Endothelial cell of umbilical vein (primary cell): ENCODE results near the gene AJAP1. TPM values are rescaled to one million over a fixed set of nuclear protein-coding genes. Genes with fewer than 3 reads are reported as not detected.

ENCODE experiments used
- BruUV-seq: library from RNA; stranded (reverse); fragments of 400-500 nt; replicated peaks from 2 replicates; lab custom pipeline; 2021; lab: Mats Ljungman, UMichigan
- CTCF ChIA-PET: fragments of 300-600, 350-600 bp; sonication (Branson Sonifier 250); formaldehyde crosslinking; loops from one replicate; lab custom pipeline; 2021; ENCODE audit warnings: antibody characterized with exemption, inconsistent platforms; lab: Charles Lee
- POLR2A ChIA-PET: fragments of 300-600, 350-600 bp; sonication (Branson Sonifier 250); formaldehyde crosslinking; loops from one replicate; lab custom pipeline; 2021; ENCODE audit warnings: antibody characterized with exemption, inconsistent platforms; lab: Charles Lee
- DNase-seq: peaks from one replicate; pipeline ENCODE4 v3.0.0-alpha.2; 2011; ENCODE audit warnings: low read depth, low spot score
- FAIRE-seq: peaks from 2 replicates; lab custom pipeline; 2011; peaks lifted over from hg19 to GRCh38; lab: Jason Lieb, UNC
- H2AFZ ChIP-seq: 2 replicates; pipeline ENCODE4 v1.6.0; 2012; ENCODE audit warnings: low read depth, low read length, control low read depth, inconsistent platforms
- H3K27ac ChIP-seq: 2 replicates; pipeline ENCODE4 v1.5.1; 2011; ENCODE audit warnings: low read depth, mild to moderate bottlenecking, control low read depth, low read length, moderate library complexity; ENCODE audit not compliant: insufficient read depth
- H3K27me3 ChIP-seq, 2 experiments: 2 replicates each; pipeline versions ENCODE4 v1.6.0 to v1.6.1; 2011; ENCODE audit warnings: low read length in 2 of 2, mixed read lengths in 1 of 2; ENCODE audit not compliant: control insufficient read depth in 2 of 2, insufficient read depth in 2 of 2
- H3K36me3 ChIP-seq, 2 experiments: 2 replicates in 1 of 2; 3 replicates in 1 of 2; pipeline ENCODE4 v1.5.1; 2011; ENCODE audit warnings: low read length in 2 of 2, mild to moderate bottlenecking in 1 of 2, moderate library complexity in 1 of 2; ENCODE audit not compliant: control insufficient read depth in 2 of 2, insufficient read depth in 2 of 2; ENCODE audit errors: extremely low read depth in 1 of 2
- H3K4me1 ChIP-seq: 3 replicates; pipeline ENCODE4 v1.5.1; 2011; ENCODE audit warnings: mild to moderate bottlenecking, low read length; ENCODE audit not compliant: control insufficient read depth, insufficient read depth; ENCODE audit errors: extremely low read depth
- H3K4me2 ChIP-seq: 2 replicates; pipeline ENCODE4 v1.6.1; 2011; ENCODE audit warnings: low read length, control low read depth, mixed read lengths; ENCODE audit not compliant: insufficient read depth
- H3K4me3 ChIP-seq, 3 experiments: fragments of 200-600 bp in 1 of 3; sonication (generic), shearing (Covaris generic) in 1 of 3; replicated peaks in 1 of 3; 2 replicates each; pipeline ENCODE4 v1.5.1; 2011 to 2016; ENCODE audit warnings: control low read depth in 3 of 3, low read length in 3 of 3, mild to moderate bottlenecking in 2 of 3, inconsistent platforms in 1 of 3, low read depth in 1 of 3, moderate library complexity in 1 of 3; ENCODE audit not compliant: insufficient read depth in 1 of 3
- H3K79me2 ChIP-seq: 2 replicates; pipeline ENCODE4 v1.6.0; 2012; ENCODE audit warnings: low read length, inconsistent platforms; ENCODE audit not compliant: control insufficient read depth, insufficient read depth
- H3K9ac ChIP-seq: replicated peaks from 2 replicates; pipeline ENCODE3; 2011; ENCODE audit warnings: low read length, control low read depth; ENCODE audit not compliant: insufficient read depth; ENCODE audit errors: extremely low read depth
- H3K9me1 ChIP-seq: replicated peaks from 3 replicates; pipeline ENCODE4 v1.6.0; 2011; ENCODE audit warnings: mild to moderate bottlenecking, low read length; ENCODE audit not compliant: control insufficient read depth, insufficient read depth; ENCODE audit errors: extremely low read depth
- H3K9me3 ChIP-seq: replicated peaks from 2 replicates; pipeline ENCODE4 v1.5.1; 2012; ENCODE audit warnings: low read length, inconsistent platforms; ENCODE audit not compliant: control insufficient read depth, insufficient read depth
- H4K20me1 ChIP-seq: replicated peaks from 2 replicates; pipeline ENCODE3; 2011; ENCODE audit warnings: mild to moderate bottlenecking, low read length; ENCODE audit not compliant: control insufficient read depth, insufficient read depth; ENCODE audit errors: extremely low read depth
- CTCF ChIP-seq, 2 donors: IDR thresholded peaks; 1 replicate in 1 of 2; 2 replicates in 1 of 2; pipeline ENCODE4 v1.5.1; 2011; ENCODE audit warnings: low read length in 2 of 2, mild to moderate bottlenecking in 2 of 2, moderate library complexity in 2 of 2, control low read depth in 1 of 2, inconsistent platforms in 1 of 2, low read depth in 1 of 2; ENCODE audit not compliant: insufficient read depth in 1 of 2; ENCODE audit errors: extremely low read depth in 1 of 2
- EZH2 ChIP-seq: IDR thresholded peaks from 2 replicates; pipeline ENCODE4 v1.6.1; 2012; ENCODE audit warnings: borderline replicate concordance, low read depth, mild to moderate bottlenecking, moderate library complexity, low read length, inconsistent platforms; ENCODE audit not compliant: severe bottlenecking
- FOS ChIP-seq: IDR thresholded peaks from 2 replicates; pipeline ENCODE4 v1.6.1; 2011; ENCODE audit warnings: mild to moderate bottlenecking, low read length, moderate library complexity, borderline replicate concordance; ENCODE audit not compliant: insufficient read depth
- JUN ChIP-seq: IDR thresholded peaks from 2 replicates; pipeline ENCODE4 v1.6.1; 2011; ENCODE audit warnings: borderline replicate concordance, low read depth; ENCODE audit not compliant: insufficient read length, insufficient read depth
- MAX ChIP-seq: IDR thresholded peaks from 2 replicates; pipeline ENCODE4 v1.6.1; 2011; ENCODE audit not compliant: insufficient read depth, insufficient read length
- MYC ChIP-seq: IDR thresholded peaks from one replicate; pipeline ENCODE4 v1.6.1; 2011; ENCODE audit warnings: mild to moderate bottlenecking, low read depth, low read length
- POLR2AphosphoS5 ChIP-seq: IDR thresholded peaks from 2 replicates; pipeline ENCODE4 v1.6.1; 2012; ENCODE audit warnings: low read depth, mild to moderate bottlenecking, control low read depth, low read length, moderate library complexity; ENCODE audit not compliant: insufficient read depth
- dilution Hi-C: fragments of 300-500 bp; cut with MboI; formaldehyde crosslinking; loops from one replicate; pipeline ENCODE4 v1.15.0; 2019; ENCODE audit warnings: low sequenced_read_pairs; ENCODE audit not compliant: extremely low pct_ligation_motif_present
- intact Hi-C: fragments of 100-400 bp; cut with micrococcal nuclease; formaldehyde crosslinking; loops from one replicate; pipeline ENCODE4 v1.10.0; 2022
- polyA plus RNA-seq, 4 experiments: library from polyadenylated mRNA; depleted of rRNA in 3 of 4; stranded (reverse) in 3 of 4; unstranded in 1 of 4; fragments of >200 nt; gene quantifications; 2 replicates each; pipeline versions ENCODE4 v1.2.1 to v1.2.3, GENCODE V29; 2011 to 2012; ENCODE audit warnings: missing spikeins in 1 of 4
- total RNA-seq: library from RNA; stranded (reverse); gene quantifications from 2 replicates; pipeline ENCODE4 v1.2.3, GENCODE V29; 2021

Gene AJAP1
- total and polyA plus RNA-seq, 2 donors (not counting 3 experiments of a cell fraction or from before 2014, with no cell fraction given), result not detected

- ChIA-PET POLR2A (no interaction called here), CTCF (no interaction called here)
- DNase-seq (no peak), FAIRE-seq (no peak)
- no peak overlapping the region for H3K4me3 ChIP-seq
- no peaks in the 10 kb centered on the region for H3K79me2 ChIP-seq
- H3K36me3 ChIP-seq, result no peaks in the 10 kb centered on the region
- H3K9me3 ChIP-seq, result no peaks in the 10 kb centered on the region
- H3K9ac ChIP-seq, result no peak overlapping the region
- H2AFZ ChIP-seq, result no peak overlapping the region
- no peaks in the 10 kb centered on the region for H3K4me1 ChIP-seq
- intact Hi-C loops (no loop called here), dilution Hi-C loops (no loop called here)
- no peak overlapping the region for H3K27ac ChIP-seq
- H4K20me1 ChIP-seq, result no peaks in the 10 kb centered on the region
- no peaks in the 10 kb centered on the region for H3K9me1 ChIP-seq
- no TSS peak for BruUV-seq
- H3K27me3 ChIP-seq, result peaks cover 22% of the 10 kb centered on the region in 2 experiments
- no peak for TF ChIP-seq CTCF (IDR thresholded peaks at IDR 0.05; ENCODE audit: extremely low read depth in 1 of 2, insufficient read depth in 1 of 2, low read depth in 1 of 2, low read length in 2 of 2)
- no peak overlapping the region for H3K4me2 ChIP-seq
These were observed 3.6 kb downstream of the AJAP1 start for GRCh38 chr1:4657960-4658541.

DNA sequence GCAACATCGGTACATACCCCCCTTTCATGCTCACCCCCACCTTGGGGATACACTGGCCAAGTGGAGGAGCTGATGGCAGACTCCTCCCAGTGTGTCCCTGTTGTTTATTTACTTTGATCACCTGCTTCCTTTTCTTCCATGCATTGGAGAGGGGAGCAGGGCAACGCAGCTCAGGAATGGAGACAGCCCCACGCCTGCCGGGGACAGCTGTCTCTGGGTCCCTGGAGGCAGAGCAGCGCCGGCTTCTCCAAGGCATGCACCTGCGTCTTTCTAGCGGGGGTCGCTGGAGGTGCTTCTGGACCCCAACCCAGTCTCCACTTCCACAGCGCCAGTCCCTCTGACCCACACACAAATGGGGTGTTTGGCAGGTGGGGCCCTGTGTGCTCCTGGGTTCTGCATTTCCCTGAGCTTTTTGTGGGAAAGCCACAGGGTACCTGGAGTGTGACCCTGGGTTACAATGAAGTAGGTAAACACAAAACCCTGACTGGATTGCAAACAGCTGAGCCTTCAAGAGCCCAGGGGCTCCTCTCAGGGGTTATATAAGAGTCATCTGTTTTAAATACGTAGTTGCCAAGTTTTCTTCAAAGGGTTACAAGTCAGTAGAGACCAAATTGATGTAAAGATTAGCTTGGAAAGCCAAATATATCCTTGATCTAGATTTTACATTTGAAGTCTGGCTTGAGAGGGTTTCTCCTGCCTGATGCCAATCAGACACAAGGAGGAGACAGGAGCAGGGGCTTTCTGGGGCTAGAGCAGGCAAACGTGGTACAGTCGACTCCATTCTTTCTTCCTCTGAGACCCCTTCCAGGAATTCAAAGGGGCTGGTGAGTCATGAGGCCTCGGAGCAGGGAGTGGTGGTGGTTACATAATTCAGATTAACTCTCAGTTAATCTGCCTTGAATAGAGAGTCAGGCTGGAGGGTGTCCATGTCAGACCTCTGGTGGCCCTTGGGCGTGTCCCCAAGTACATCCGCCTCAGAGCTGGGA lies 4.5 kb downstream of the AJAP1 start:
- no peak for DNase-seq
- dilution Hi-C loops (no loop called here), intact Hi-C loops (no loop called here)
- H2AFZ ChIP-seq, result no peak overlapping the region
- H3K9ac ChIP-seq, result no peak overlapping the region
- no peaks in the 10 kb centered on the region for H3K9me1 ChIP-seq
- H3K27me3 ChIP-seq, result peaks cover 14 to 15% of the 10 kb centered on the region in 2 experiments
- no peak for TF ChIP-seq CTCF (IDR thresholded peaks at IDR 0.05; ENCODE audit: extremely low read depth in 1 of 2, insufficient read depth in 1 of 2, low read depth in 1 of 2, low read length in 2 of 2)
- TF ChIP-seq MYC, result no peak
- TF ChIP-seq JUN, result no peak
- no peak for TF ChIP-seq FOS
- no peak for TF ChIP-seq POLR2AphosphoS5
- TF ChIP-seq MAX, result no peak
- TF ChIP-seq EZH2, result no peak
- no peak overlapping the region for H3K27ac ChIP-seq
- ChIA-PET CTCF (no interaction called here), POLR2A (no interaction called here)
- no TSS peak for BruUV-seq
- H3K4me3 ChIP-seq, result no peak overlapping the region
- no peaks in the 10 kb centered on the region for H4K20me1 ChIP-seq
- H3K4me1 ChIP-seq, result no peaks in the 10 kb centered on the region
- no peaks in the 10 kb centered on the region for H3K79me2 ChIP-seq
- H3K4me2 ChIP-seq, result no peak overlapping the region
- FAIRE-seq, result no peak
- no peaks in the 10 kb centered on the region for H3K9me3 ChIP-seq
- H3K36me3 ChIP-seq, result no peaks in the 10 kb centered on the region
